Neural progenitor cell (in vitro differentiated cells): Measurements from ENCODE around the gene GNAT1. TPM values are rescaled to one million over a fixed set of nuclear protein-coding genes. Genes with fewer than 3 reads are reported as not detected.

Source experiments
- DNase-seq: peaks from one replicate; pipeline ENCODE4 v3.0.0-alpha.2; 2016; ENCODE audit warnings: low spot score
- H2AFZ ChIP-seq: fragments of 200-600 bp; sonication (generic); replicated peaks from 2 replicates; pipeline ENCODE4 v1.6.1; 2016; ENCODE audit warnings: antibody characterized with exemption
- H3F3A ChIP-seq: fragments of 200-600 bp; sonication (generic); 2 replicates; pipeline ENCODE4 v1.6.1; 2016; ENCODE audit warnings: antibody characterized with exemption, low read depth
- H3K27ac ChIP-seq: fragments of 200-600 bp; sonication (generic); 2 replicates; pipeline ENCODE4 v1.5.1; 2016; ENCODE audit warnings: mild to moderate bottlenecking
- H3K27me3 ChIP-seq: fragments of 200-600 bp; sonication (generic); 2 replicates; pipeline ENCODE4 v1.6.1; 2016; ENCODE audit warnings: mild to moderate bottlenecking, moderate library complexity
- H3K36me3 ChIP-seq: fragments of 200-600 bp; sonication (generic); 2 replicates; pipeline ENCODE4 v1.5.1; 2016
- H3K4me1 ChIP-seq: fragments of 200-600 bp; sonication (generic); 2 replicates; pipeline ENCODE4 v1.6.1; 2016; ENCODE audit warnings: mixed run types
- H3K4me2 ChIP-seq: fragments of 200-600 bp; sonication (generic); 2 replicates; pipeline ENCODE4 v1.6.1; 2016
- H3K4me3 ChIP-seq: fragments of 200-600 bp; sonication (generic); 2 replicates; pipeline ENCODE4 v1.5.1; 2016
- H3K79me2 ChIP-seq: fragments of 200-600 bp; sonication (generic); 2 replicates; pipeline ENCODE4 v1.6.1; 2016; ENCODE audit warnings: low read depth
- H3K9ac ChIP-seq: fragments of 200-600 bp; sonication (generic); 2 replicates; pipeline ENCODE4 v1.6.1; 2016
- H3K9me3 ChIP-seq: fragments of 200-600 bp; sonication (generic); 2 replicates; pipeline ENCODE4 v1.5.1; 2016; ENCODE audit warnings: low read depth
- H4K20me1 ChIP-seq: fragments of 200-600 bp; sonication (generic); 2 replicates; pipeline ENCODE4 v1.6.1; 2016; ENCODE audit warnings: low read depth
- H3K27ac Mint-ChIP-seq: 3 replicates; pipeline ENCODE4 v1.8.0; 2021; ENCODE audit warnings: mixed read lengths
- H3K27me3 Mint-ChIP-seq: 2 replicates; pipeline ENCODE4 v1.8.0; 2022; ENCODE audit warnings: low read depth, mild to moderate bottlenecking, inconsistent platforms, moderate library complexity, mixed read lengths; ENCODE audit not compliant: insufficient read depth
- H3K36me3 Mint-ChIP-seq: 3 replicates; pipeline ENCODE4 v1.8.0; 2021; ENCODE audit warnings: mixed read lengths
- H3K4me1 Mint-ChIP-seq: 3 replicates; pipeline ENCODE4 v1.8.0; 2021; ENCODE audit warnings: mixed read lengths
- H3K4me3 Mint-ChIP-seq: 3 replicates; pipeline ENCODE4 v1.8.0; 2021; ENCODE audit warnings: mild to moderate bottlenecking, moderate library complexity, mixed read lengths
- H3K9me3 Mint-ChIP-seq: 3 replicates; pipeline ENCODE4 v1.8.0; 2020; ENCODE audit warnings: mixed read lengths
- CTCF ChIP-seq: fragments of 200-600 bp; sonication (generic); IDR thresholded peaks from 2 replicates; pipeline ENCODE4 v1.5.1; 2017; ENCODE audit warnings: antibody characterized with exemption, mild to moderate bottlenecking
- EZH2 ChIP-seq: fragments of 200-600 bp; sonication (generic); IDR thresholded peaks from 2 replicates; pipeline ENCODE4 v1.6.1; 2017; ENCODE audit warnings: antibody characterized with exemption, mild to moderate bottlenecking, moderate library complexity
- EZH2phosphoT487 ChIP-seq: fragments of 200-600 bp; sonication (generic); IDR thresholded peaks from 2 replicates; pipeline ENCODE4 v1.6.1; 2017; ENCODE audit warnings: antibody characterized with exemption
- total RNA-seq: library from RNA; depleted of rRNA; stranded (reverse); fragments of >200 nt; gene quantifications from 2 replicates; pipeline ENCODE4 v1.2.3, GENCODE V29; 2015; ENCODE audit warnings: low replicate concordance

The GNAT1 gene
- total RNA-seq, 1 donor from 2014 or later, result not detected

- Histone ChIP-seq H3K4me2 (peak overlapping the region; percentile 22), H3K27ac (no peak overlapping the region), H2AFZ (no peak overlapping the region), H3K27me3 (peaks cover 12% of the 10 kb centered on the region), H3K9ac (no peak overlapping the region), H3K36me3 (no peaks in the 10 kb centered on the region), H3K4me1 (peaks cover 47% of the 10 kb centered on the region), H4K20me1 (peaks cover 97% of the 10 kb centered on the region), H3K79me2 (peaks cover 34% of the 10 kb centered on the region), H3K9me3 (no peaks in the 10 kb centered on the region), H3K4me3 (no peak overlapping the region), H3F3A (no peaks in the 10 kb centered on the region)
- DNase-seq, result peak; percentile 54
- peaks cover 2% of the 10 kb centered on the region for H3K36me3 Mint-ChIP-seq
- peaks cover 58% of the 10 kb centered on the region for H3K4me1 Mint-ChIP-seq
- no peak overlapping the region for H3K4me3 Mint-ChIP-seq
- H3K9me3 Mint-ChIP-seq, result peaks cover 4% of the 10 kb centered on the region
- no peak overlapping the region for H3K27ac Mint-ChIP-seq
- H3K27me3 Mint-ChIP-seq, result peaks cover 18% of the 10 kb centered on the region
- TF ChIP-seq EZH2 (no peak), CTCF (no peak), EZH2phosphoT487 (no peak)
Measured at GRCh38 chr3:50160561-50160983, 30.8 kb upstream of the GNAT1 start.

- Mint-ChIP-seq H3K9me3 (no peaks in the 10 kb centered on the region), H3K36me3 (peaks cover 2% of the 10 kb centered on the region), H3K27ac (no peak overlapping the region), H3K27me3 (peaks cover 10% of the 10 kb centered on the region), H3K4me3 (no peak overlapping the region), H3K4me1 (peaks cover 59% of the 10 kb centered on the region)
- no peaks in the 10 kb centered on the region for H3K36me3 ChIP-seq
- H4K20me1 ChIP-seq, result peaks cover 97% of the 10 kb centered on the region
- H3K27ac ChIP-seq, result no peak overlapping the region
- no peaks in the 10 kb centered on the region for H3F3A ChIP-seq
- no peak overlapping the region for H3K9ac ChIP-seq
- no peak for DNase-seq
- TF ChIP-seq EZH2phosphoT487 (no peak), EZH2 (no peak), CTCF (no peak)
- peaks cover 50% of the 10 kb centered on the region for H3K4me1 ChIP-seq
- H3K9me3 ChIP-seq, result no peaks in the 10 kb centered on the region
- H3K4me2 ChIP-seq, result peak overlapping the region; percentile 22
- no peak overlapping the region for H3K4me3 ChIP-seq
- no peak overlapping the region for H2AFZ ChIP-seq
- H3K27me3 ChIP-seq, result peaks cover 4% of the 10 kb centered on the region
- peaks cover 30% of the 10 kb centered on the region for H3K79me2 ChIP-seq
Measured at GRCh38 chr3:50161320-50161719, 30.1 kb upstream of the GNAT1 start.

- Mint-ChIP-seq H3K4me3 (peak overlapping the region; percentile 33), H3K9me3 (no peaks in the 10 kb centered on the region), H3K4me1 (peaks cover 63% of the 10 kb centered on the region), H3K36me3 (peaks cover 2% of the 10 kb centered on the region), H3K27ac (peak overlapping the region; percentile 7), H3K27me3 (peaks cover 10% of the 10 kb centered on the region)
- no peak overlapping the region for H3K4me2 ChIP-seq
- peaks cover 31% of the 10 kb centered on the region for H3K79me2 ChIP-seq
- no peak overlapping the region for H3K4me3 ChIP-seq
- peaks cover 51% of the 10 kb centered on the region for H3K4me1 ChIP-seq
- no peaks in the 10 kb centered on the region for H3K27me3 ChIP-seq
- no peak for DNase-seq
- H3F3A ChIP-seq, result peaks cover 6% of the 10 kb centered on the region
- peaks cover 98% of the 10 kb centered on the region for H4K20me1 ChIP-seq
- H3K9me3 ChIP-seq, result no peaks in the 10 kb centered on the region
- H3K9ac ChIP-seq, result no peak overlapping the region
- no peaks in the 10 kb centered on the region for H3K36me3 ChIP-seq
- no peak overlapping the region for H2AFZ ChIP-seq
- TF ChIP-seq CTCF (no peak), EZH2 (no peak), EZH2phosphoT487 (no peak)
- no peak overlapping the region for H3K27ac ChIP-seq
Measured at GRCh38 chr3:50162034-50162883, 29.2 kb upstream of the GNAT1 start.
